Measurements from ENCODE around the gene PRR20A.
"Not testable (repeated sequence)": the region's sequence is repeated elsewhere in the genome, so short reads cannot be mapped to it uniquely, and the experiment has no call there.

Gene PRR20A

DNA sequence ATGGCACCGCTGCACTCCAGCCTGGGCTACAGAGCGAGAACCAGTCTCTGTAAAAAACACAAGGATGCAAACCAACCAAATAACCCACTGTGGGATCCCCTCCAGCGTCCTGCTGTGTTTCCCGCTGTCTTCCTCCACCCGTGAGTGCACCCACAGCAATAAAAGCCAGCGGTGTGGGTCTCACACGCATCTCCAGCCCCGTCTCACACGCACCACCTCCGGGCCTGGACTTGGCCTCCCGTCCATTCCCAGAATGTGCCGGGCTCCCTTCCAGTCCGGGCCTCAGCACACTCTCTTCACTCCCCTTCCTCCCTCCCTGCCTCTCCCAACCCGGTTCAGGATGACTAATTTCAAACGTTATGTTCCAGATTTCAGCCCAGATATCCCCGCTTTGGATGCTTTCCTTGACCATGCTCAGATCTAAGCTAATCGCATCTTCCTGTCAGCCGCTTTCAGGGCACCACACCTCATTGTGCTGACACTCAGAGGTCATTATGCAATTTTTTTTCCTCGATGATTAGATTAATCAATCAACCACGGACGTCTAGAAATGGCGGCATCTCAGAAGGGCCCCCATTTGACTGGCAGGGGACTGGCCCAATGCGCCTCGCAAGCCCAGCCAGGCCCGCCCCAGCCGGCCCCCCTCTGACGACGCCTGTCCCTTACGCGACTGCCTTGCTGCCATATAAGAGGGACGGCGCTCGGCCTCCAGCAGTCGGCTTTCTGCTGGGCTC is at the start of gene PRR20A:
PRR20A (plus strand) TSS at position 684 of the 734 bp plus-strand sequence. CDS start 387 bp downstream, outside the sequence.
- in situ Hi-C loops (cut with MboI; ENCODE audit: low sequenced_read_pairs), result not testable (repeated sequence)

DNA sequence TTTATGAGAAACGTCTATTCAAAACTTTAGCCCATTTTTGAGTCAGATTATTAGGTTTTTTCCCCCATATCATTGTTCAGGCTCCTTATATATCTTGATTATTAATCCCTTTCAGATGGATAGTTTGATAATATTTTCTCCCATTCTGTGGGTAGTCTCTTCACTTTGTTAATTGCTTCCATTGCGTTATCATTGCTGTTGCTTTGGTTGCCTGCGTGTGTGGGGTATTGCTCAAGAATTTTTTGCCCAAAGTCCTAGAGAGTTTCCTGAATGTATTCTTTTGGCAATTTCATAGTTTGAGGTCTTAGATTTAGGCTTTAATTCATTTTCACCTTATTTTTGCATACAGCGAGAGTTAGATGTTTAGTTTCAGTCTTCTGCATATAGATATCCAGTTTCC is 25.8 kb upstream of the PRR20A start:
- in situ Hi-C loops (cut with MboI; ENCODE audit: low sequenced_read_pairs), result no loop called here

DNA sequence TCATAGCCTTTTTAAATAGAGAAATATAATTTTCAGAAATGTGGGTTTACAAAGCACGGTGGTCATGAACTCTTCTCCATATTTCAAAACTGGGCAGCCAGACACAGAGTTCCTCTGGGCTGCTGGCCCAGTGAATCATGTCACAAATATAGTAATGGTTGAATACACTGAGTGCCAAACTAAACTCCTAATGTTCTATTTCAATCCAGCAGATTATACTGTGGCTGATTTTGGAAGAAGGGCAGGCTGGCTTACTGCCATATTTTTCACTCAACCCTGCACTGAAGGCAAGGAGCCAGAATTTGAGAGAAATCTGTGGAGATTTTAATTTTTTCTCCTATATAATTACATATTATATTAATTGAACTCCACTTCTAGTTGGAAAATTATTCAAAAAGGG is 17.0 kb upstream of the PRR20A start:
- in situ Hi-C loops (cut with MboI; ENCODE audit: low sequenced_read_pairs), result no loop called here

DNA sequence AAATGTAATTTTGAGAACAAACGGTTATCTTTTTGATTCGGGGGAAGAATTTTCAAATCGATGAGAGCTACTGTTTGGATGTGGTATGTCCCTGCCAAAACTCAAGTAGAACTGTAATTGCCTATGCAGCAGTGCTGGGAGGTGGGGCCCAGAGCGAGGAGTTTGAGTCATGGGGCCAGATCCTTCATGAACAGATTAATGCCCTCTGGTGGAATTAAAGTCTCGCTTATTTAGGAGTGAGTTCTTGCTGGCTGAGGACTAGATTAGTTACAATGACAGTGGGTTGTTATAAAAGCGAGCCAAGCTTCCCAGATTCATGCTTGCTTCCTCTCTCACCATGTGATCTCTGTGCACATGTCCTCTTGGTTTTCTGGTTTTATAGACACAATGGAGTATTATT is 11.8 kb upstream of the PRR20A start:
- in situ Hi-C loops (cut with MboI; ENCODE audit: low sequenced_read_pairs), result no loop called here

DNA sequence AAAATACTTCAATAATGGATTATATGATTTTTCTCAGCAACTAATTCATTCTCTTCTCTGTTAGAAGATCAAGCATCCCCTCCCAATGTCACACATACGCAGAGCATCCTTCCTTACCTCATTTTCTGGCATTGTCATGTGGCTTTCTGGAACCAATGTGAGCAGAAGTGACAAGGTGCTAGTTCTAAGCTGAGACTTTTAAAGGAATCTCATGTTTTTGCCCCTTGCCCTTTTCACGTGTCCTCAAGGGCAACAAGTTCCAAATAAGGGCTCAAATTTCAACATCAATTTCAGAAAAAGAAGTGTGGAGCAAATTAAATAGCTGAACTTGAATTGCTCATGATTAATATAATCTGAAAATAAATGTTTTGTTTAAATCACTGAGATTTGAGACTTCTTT is 4.6 kb upstream of the PRR20A start:
- in situ Hi-C loops (cut with MboI; ENCODE audit: low sequenced_read_pairs), result no loop called here

DNA sequence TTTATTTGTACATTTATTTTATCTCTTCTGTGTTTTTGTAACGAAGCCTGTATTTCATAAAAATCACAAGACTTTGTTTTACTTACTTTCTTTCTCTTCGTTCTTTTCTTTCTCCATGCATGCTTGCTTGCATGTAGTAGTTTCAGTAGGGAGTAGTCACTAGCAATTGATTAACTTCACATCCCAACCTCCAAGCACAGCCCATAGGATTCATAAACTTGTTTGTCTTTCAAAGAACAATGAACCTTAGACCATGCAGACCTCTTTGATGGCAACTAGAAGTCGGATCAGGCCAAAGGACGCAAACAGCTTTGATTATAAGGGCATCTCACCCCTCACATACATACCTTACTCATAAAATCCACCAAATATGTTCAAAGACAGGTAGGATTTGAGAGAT is 3.1 kb upstream of the PRR20A start:
- in situ Hi-C loops (cut with MboI; ENCODE audit: low sequenced_read_pairs), result no loop called here

DNA sequence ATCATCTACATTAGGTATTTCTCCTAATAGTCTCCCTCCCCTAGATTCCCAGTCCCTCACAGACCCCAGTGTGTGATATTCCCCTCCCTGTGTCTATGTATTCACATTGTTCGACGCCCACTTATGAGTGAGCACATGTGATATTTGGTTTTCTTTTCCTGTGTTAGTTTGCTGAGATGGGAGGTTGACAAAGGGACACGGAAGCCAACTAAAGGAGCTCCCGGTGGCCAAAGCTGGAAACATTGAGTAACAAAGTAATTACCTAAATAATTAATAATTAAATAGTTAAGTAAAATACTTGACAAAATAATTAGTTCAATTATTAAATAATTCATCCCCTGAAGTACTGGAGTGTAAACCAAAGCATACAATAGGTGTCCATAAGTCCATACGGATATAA is 1.7 kb upstream of the PRR20A start:
- in situ Hi-C loops (cut with MboI; ENCODE audit: low sequenced_read_pairs), result no loop called here

DNA sequence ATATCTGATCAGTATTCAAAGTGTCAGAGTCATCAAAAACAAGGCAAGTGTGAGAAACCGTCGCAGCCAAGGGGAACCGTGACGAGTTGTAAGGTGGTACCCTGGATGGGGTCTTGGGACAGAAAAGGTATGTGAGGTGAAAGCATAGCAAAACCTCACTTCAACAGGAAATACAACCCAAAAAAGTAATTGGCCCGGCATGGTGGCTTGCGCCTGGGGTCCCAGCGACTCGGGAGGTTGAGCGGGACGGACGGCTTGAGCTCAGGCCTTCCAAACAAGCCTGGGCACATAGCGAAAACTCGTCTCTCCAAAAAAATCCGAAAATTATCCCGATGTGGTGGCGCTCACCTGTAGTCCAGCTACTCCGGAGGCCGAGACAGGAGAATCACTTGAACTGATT is 937 bp upstream of the PRR20A start:
- in situ Hi-C loops (cut with MboI; ENCODE audit: low sequenced_read_pairs), result not testable (repeated sequence)

DNA sequence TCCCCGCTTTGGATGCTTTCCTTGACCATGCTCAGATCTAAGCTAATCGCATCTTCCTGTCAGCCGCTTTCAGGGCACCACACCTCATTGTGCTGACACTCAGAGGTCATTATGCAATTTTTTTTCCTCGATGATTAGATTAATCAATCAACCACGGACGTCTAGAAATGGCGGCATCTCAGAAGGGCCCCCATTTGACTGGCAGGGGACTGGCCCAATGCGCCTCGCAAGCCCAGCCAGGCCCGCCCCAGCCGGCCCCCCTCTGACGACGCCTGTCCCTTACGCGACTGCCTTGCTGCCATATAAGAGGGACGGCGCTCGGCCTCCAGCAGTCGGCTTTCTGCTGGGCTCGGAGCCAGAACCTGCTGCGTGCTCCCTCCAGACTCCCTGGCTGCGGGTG is 6.5 kb downstream of the PRR20A start, which contains the start of gene PRR20B:
PRR20B (plus strand) TSS at position 301 of the 400 bp plus-strand sequence. CDS start 387 bp downstream, outside the sequence.
- in situ Hi-C loops (cut with MboI; ENCODE audit: low sequenced_read_pairs), result not testable (repeated sequence)

DNA sequence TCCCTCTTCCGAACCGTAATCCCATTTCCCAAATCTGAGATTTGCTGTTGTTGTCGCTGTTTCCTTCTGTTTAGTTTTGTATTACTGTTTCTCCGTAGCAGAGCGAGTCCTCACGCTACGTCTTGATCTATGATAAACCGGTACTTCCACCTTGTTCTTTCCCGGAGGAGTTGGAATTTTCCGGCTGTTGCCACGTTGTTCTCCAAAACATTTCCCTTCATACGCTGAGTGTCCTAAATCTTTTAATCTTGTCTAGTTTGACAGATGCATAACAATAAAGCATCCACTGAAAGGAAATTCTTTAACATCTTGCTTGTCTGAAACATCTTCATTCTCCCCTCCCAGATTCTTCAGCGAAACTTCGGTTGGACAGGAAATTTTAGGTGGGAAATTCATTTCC is 7.4 kb downstream of the PRR20A start:
- in situ Hi-C loops (cut with MboI; ENCODE audit: low sequenced_read_pairs), result not testable (repeated sequence)

DNA sequence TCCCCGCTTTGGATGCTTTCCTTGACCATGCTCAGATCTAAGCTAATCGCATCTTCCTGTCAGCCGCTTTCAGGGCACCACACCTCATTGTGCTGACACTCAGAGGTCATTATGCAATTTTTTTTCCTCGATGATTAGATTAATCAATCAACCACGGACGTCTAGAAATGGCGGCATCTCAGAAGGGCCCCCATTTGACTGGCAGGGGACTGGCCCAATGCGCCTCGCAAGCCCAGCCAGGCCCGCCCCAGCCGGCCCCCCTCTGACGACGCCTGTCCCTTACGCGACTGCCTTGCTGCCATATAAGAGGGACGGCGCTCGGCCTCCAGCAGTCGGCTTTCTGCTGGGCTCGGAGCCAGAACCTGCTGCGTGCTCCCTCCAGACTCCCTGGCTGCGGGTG is 13.0 kb downstream of the PRR20A start, which contains the start of gene PRR20C:
PRR20C (plus strand) TSS at position 301 of the 400 bp plus-strand sequence. CDS start 387 bp downstream, outside the sequence.
- in situ Hi-C loops (cut with MboI; ENCODE audit: low sequenced_read_pairs), result not testable (repeated sequence)

DNA sequence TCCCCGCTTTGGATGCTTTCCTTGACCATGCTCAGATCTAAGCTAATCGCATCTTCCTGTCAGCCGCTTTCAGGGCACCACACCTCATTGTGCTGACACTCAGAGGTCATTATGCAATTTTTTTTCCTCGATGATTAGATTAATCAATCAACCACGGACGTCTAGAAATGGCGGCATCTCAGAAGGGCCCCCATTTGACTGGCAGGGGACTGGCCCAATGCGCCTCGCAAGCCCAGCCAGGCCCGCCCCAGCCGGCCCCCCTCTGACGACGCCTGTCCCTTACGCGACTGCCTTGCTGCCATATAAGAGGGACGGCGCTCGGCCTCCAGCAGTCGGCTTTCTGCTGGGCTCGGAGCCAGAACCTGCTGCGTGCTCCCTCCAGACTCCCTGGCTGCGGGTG is 19.6 kb downstream of the PRR20A start, which contains the start of gene PRR20D:
PRR20D (plus strand) TSS at position 301 of the 400 bp plus-strand sequence. CDS start 387 bp downstream, outside the sequence.
- in situ Hi-C loops (cut with MboI; ENCODE audit: low sequenced_read_pairs), result not testable (repeated sequence)

DNA sequence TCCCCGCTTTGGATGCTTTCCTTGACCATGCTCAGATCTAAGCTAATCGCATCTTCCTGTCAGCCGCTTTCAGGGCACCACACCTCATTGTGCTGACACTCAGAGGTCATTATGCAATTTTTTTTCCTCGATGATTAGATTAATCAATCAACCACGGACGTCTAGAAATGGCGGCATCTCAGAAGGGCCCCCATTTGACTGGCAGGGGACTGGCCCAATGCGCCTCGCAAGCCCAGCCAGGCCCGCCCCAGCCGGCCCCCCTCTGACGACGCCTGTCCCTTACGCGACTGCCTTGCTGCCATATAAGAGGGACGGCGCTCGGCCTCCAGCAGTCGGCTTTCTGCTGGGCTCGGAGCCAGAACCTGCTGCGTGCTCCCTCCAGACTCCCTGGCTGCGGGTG is 26.2 kb downstream of the PRR20A start, which contains the start of gene PRR20E:
PRR20E (plus strand) TSS at position 301 of the 400 bp plus-strand sequence. CDS start 387 bp downstream, outside the sequence.
- in situ Hi-C loops (cut with MboI; ENCODE audit: low sequenced_read_pairs), result not testable (repeated sequence)

DNA sequence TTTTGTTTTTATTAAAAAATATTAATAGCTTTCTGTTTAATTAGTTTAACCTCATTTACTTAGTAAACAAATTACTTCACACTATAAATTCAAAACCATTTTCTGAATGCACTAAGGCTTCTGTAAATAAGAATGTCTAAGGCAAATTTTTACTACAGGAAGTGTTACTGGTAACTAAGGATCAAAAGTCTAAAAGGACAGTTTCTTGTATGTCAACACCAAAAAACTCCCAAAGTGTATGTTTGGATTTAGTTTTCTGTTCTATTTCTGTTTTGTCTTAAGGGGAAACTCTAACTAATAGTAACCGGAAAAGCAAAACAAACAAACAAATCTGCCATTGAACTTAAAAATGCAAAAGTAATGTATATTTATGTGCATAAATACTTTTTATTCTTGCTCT is 50.9 kb downstream of the PRR20A start:
- in situ Hi-C loops (cut with MboI; ENCODE audit: low sequenced_read_pairs), result no loop called here
